ENCODE measurements around the gene HECW1. TPM values are rescaled to one million over a fixed set of nuclear protein-coding genes. Genes with fewer than 3 reads are reported as not detected.
A peak's percentile ranks its signal among the peaks of the same experiment; 100 is the strongest.

HECW1 gene
- total and polyA plus RNA-seq, 2 of the 8 experiments (the other 6 are each of a cell fraction or from before 2014, with no cell fraction given) = 2.9 to 12.7 TPM

DNA sequence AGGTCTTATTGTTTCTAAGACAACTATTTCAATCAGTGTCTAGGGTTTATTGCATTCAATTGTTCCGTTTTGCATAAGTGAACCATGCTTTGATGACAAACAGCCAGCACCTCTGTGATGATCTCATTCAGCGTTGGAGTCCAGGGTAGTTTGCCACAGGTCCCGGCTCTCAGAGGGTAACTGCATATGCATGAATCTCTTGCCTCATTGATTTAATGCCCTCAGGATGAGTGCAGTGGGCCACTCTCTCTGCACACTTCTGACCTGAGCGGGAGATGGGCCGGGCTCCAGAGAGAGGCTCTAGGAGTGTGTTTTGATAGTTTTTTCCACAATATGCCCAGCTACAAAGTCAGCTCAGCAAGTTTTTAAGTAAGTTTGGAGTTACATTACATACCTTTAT lies 83.9 kb downstream of the HECW1 start:
- CTCF ChIA-PET (ENCODE audit: partially characterized antibody) = interaction anchor here (1.0 to 1.8 kb wide), 3 partner anchors 14 to 22 kb away, joined by 3 to 5 read pairs (median 5); no protein-coding TSS in a partner anchor
- DNase-seq (ENCODE audit: low read depth in 1 of 2, low spot score in 2 of 2) = no peak
- Histone ChIP-seq H2BK5ac (ENCODE audit: low read depth, low read length) (no peak overlapping the region), H3K4me2 (ENCODE audit: insufficient read depth in 1 of 2, low read depth in 2 of 2, low read length in 2 of 2) (no peak overlapping the region), H3K23me2 (ENCODE audit: low read depth, low read length) (peaks cover 8% of the 10 kb centered on the region; the same call in 1 of the 2 replicates), H3K36me3 (ENCODE audit: control insufficient read depth in 2 of 4, insufficient read depth in 4 of 4, low read length in 3 of 4) (no peaks in the 10 kb centered on the region), H4K5ac (ENCODE audit: insufficient read length, low read depth, low read length) (no peak overlapping the region), H2AK5ac (ENCODE audit: low read depth, low read length) (0 out of 2 replicates have a peak overlapping the region, but pooled peaks have one; percentile 17), H2BK120ac (replicated peaks; ENCODE audit: low read depth, low read length) (no peak overlapping the region), H3K79me2 (ENCODE audit: control insufficient read depth in 1 of 2, insufficient read depth in 2 of 2, low read length in 2 of 2) (no peaks in the 10 kb centered on the region), H3K27me3 (replicated peaks in 1 of 4; ENCODE audit: control insufficient read depth in 3 of 4, extremely low read depth in 1 of 4, insufficient read depth in 3 of 4, low read length in 3 of 4) (no peaks in the 10 kb centered on the region), H3K27ac (ENCODE audit: low read depth, low read length) (no peak overlapping the region), H3K4ac (replicated peaks; ENCODE audit: insufficient read length, low read depth, low read length) (peak overlapping the region; percentile 8), H2BK15ac (ENCODE audit: low read length) (no peak overlapping the region), H4K20me1 (replicated peaks in 1 of 2; ENCODE audit: control insufficient read depth in 1 of 2, insufficient read depth in 2 of 2, low read length in 2 of 2) (peaks cover 0 to 4% of the 10 kb centered on the region in 2 experiments), H4K91ac (replicated peaks; ENCODE audit: insufficient read length, low read length) (no peak overlapping the region), H3K14ac (ENCODE audit: insufficient read length) (no peak overlapping the region), H3K4me3 (ENCODE audit: extremely low read depth in 1 of 4, insufficient read depth in 2 of 4, low read depth in 3 of 4, low read length in 4 of 4) (no peak overlapping the region), H3K56ac (replicated peaks; ENCODE audit: insufficient read length, low read depth, low read length) (no peak overlapping the region), H2BK12ac (ENCODE audit: low read depth, low read length) (no peak overlapping the region), H2AFZ (ENCODE audit: low read length) (no peak overlapping the region), H3K9me3 (ENCODE audit: insufficient read depth in 2 of 2, low read depth in 1 of 2, low read length in 1 of 2) (no peaks in the 10 kb centered on the region), H3K23ac (ENCODE audit: insufficient read length) (no peak overlapping the region), H3K4me1 (replicated peaks in 1 of 4; ENCODE audit: control insufficient read depth in 3 of 4, insufficient read depth in 4 of 4, low read length in 3 of 4) (peaks cover 7 to 32% (median 21%) of the 10 kb centered on the region in 4 experiments), H4K8ac (ENCODE audit: extremely low read depth, insufficient read depth, low read length) (no peak overlapping the region), H3K9ac (replicated peaks in 1 of 4; ENCODE audit: extremely low read depth in 1 of 4, low read depth in 3 of 4, low read length in 3 of 4) (no peak overlapping the region), H2BK20ac (ENCODE audit: low read length) (no peak overlapping the region; the same call in 1 of the 2 replicates), H3K18ac (ENCODE audit: extremely low read depth, low read length) (no peak overlapping the region), H3K79me1 (ENCODE audit: low read depth, low read length) (no peaks in the 10 kb centered on the region)
- peak; percentile 50 for FAIRE-seq
- 86% methylated on average over 5 of the region's 5 CpGs; no CpG with 5 or more reads in 1 of the 2 experiments for WGBS, 2 experiments (ENCODE audit: extremely low coverage in 1 of 2, insufficient coverage in 1 of 2, insufficient read length in 1 of 2, insufficient replicate concordance in 2 of 2, low coverage in 1 of 2, low lambda C conversion rate in 2 of 2, missing lambda C conversion rate in 1 of 2)
- POLR2A ChIA-PET (ENCODE audit: partially characterized antibody) = no interaction called here
- TF ChIP-seq PHF8 (conservative IDR thresholded peaks at IDR 0.05; ENCODE audit: low read depth, low read length) (no peak), GABPA (IDR thresholded peaks at IDR 0.05; ENCODE audit: borderline replicate concordance, insufficient read depth, low read length) (no peak), TEAD4 (IDR thresholded peaks at IDR 0.05; ENCODE audit: low read depth, low read length) (no peak), SIRT6 (IDR thresholded peaks at IDR 0.05; ENCODE audit: low read length) (no peak), CTBP2 (IDR thresholded peaks at IDR 0.05; ENCODE audit: borderline replicate concordance, insufficient read depth, insufficient read length, low read length) (no peak), YY1 (IDR thresholded peaks at IDR 0.05; ENCODE audit: low read depth, low read length) (no peak), JUN (IDR thresholded peaks at IDR 0.05; ENCODE audit: low read depth, low read length) (no peak), EGR1 (IDR thresholded peaks at IDR 0.05; ENCODE audit: borderline replicate concordance, low read depth, low read length) (no peak), FOSL1 (IDR thresholded peaks at IDR 0.05; ENCODE audit: insufficient read depth, low read depth, low read length) (no peak)
- TF ChIP-seq, protein P1, sequence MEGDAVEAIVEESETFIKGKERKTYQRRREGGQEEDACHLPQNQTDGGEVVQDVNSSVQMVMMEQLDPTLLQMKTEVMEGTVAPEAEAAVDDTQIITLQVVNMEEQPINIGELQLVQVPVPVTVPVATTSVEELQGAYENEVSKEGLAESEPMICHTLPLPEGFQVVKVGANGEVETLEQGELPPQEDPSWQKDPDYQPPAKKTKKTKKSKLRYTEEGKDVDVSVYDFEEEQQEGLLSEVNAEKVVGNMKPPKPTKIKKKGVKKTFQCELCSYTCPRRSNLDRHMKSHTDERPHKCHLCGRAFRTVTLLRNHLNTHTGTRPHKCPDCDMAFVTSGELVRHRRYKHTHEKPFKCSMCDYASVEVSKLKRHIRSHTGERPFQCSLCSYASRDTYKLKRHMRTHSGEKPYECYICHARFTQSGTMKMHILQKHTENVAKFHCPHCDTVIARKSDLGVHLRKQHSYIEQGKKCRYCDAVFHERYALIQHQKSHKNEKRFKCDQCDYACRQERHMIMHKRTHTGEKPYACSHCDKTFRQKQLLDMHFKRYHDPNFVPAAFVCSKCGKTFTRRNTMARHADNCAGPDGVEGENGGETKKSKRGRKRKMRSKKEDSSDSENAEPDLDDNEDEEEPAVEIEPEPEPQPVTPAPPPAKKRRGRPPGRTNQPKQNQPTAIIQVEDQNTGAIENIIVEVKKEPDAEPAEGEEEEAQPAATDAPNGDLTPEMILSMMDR (IDR thresholded peaks at IDR 0.05; ENCODE audit: control extremely low read depth in 1 of 3, insufficient read depth in 1 of 3, low read depth in 1 of 3, low read length in 3 of 3) = no peak
- TF ChIP-seq, protein P2, sequence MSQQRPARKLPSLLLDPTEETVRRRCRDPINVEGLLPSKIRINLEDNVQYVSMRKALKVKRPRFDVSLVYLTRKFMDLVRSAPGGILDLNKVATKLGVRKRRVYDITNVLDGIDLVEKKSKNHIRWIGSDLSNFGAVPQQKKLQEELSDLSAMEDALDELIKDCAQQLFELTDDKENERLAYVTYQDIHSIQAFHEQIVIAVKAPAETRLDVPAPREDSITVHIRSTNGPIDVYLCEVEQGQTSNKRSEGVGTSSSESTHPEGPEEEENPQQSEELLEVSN (IDR thresholded peaks at IDR 0.05) = no peak

Data from H1 (cell line).